ENCODE data around the gene CLEC3A. TPM values are rescaled to one million over a fixed set of nuclear protein-coding genes. Genes with fewer than 3 reads are reported as not detected.

The CLEC3A gene
- total and polyA plus RNA-seq, 2 donors (not counting 3 experiments of a cell fraction or from before 2014, with no cell fraction given): not detected

- Histone ChIP-seq H3K9me1 (replicated peaks; ENCODE audit: control insufficient read depth, extremely low read depth, insufficient read depth, low read length) (no peaks in the 10 kb centered on the region), H3K9me3 (replicated peaks; ENCODE audit: control insufficient read depth, insufficient read depth, low read length) (no peaks in the 10 kb centered on the region)
These were observed 26.4 kb upstream of the CLEC3A start for GRCh38 chr16:77995843-77996455.

GRCh38 chr16:77998350-77999023 is 23.9 kb upstream of the CLEC3A start:
- dilution Hi-C loops (cut with MboI; ENCODE audit: extremely low pct_ligation_motif_present, low sequenced_read_pairs): no loop called here
- no peak overlapping the region for H3K4me3 ChIP-seq (replicated peaks in 1 of 3; ENCODE audit: insufficient read depth in 1 of 3, low read depth in 1 of 3, low read length in 3 of 3)
- DNase-seq (ENCODE audit: low read depth, low spot score): no peak
- H3K4me2 ChIP-seq (ENCODE audit: insufficient read depth, low read length): no peak overlapping the region
- FAIRE-seq: no peak
- H3K36me3 ChIP-seq (ENCODE audit: control insufficient read depth in 2 of 2, extremely low read depth in 1 of 2, insufficient read depth in 2 of 2, low read length in 2 of 2): no peaks in the 10 kb centered on the region
- H3K27ac ChIP-seq (ENCODE audit: insufficient read depth, low read depth, low read length): no peak overlapping the region
- TF ChIP-seq MYC (IDR thresholded peaks at IDR 0.05; ENCODE audit: low read depth, low read length): no peak
- TF ChIP-seq POLR2A (IDR thresholded peaks at IDR 0.05; ENCODE audit: low read depth, low read length): no peak
- TF ChIP-seq EZH2 (IDR thresholded peaks at IDR 0.05; ENCODE audit: borderline replicate concordance, low read depth, low read length, severe bottlenecking): no peak
- no peak for TF ChIP-seq FOS (IDR thresholded peaks at IDR 0.05; ENCODE audit: borderline replicate concordance, insufficient read depth, low read length)
- TF ChIP-seq MAX (IDR thresholded peaks at IDR 0.05; ENCODE audit: insufficient read depth, insufficient read length): no peak
- TF ChIP-seq JUN (IDR thresholded peaks at IDR 0.05; ENCODE audit: borderline replicate concordance, insufficient read depth, insufficient read length, low read depth): no peak
- TF ChIP-seq POLR2AphosphoS5 (IDR thresholded peaks at IDR 0.05; ENCODE audit: insufficient read depth, low read depth, low read length): no peak
- TF ChIP-seq CTCF (IDR thresholded peaks at IDR 0.05; ENCODE audit: extremely low read depth in 1 of 2, insufficient read depth in 1 of 2, low read depth in 1 of 2, low read length in 2 of 2): no peak
- TF ChIP-seq GATA2 (IDR thresholded peaks at IDR 0.05; ENCODE audit: insufficient read depth, insufficient read length, low read depth, low read length): no peak
- H4K20me1 ChIP-seq (replicated peaks; ENCODE audit: control insufficient read depth, extremely low read depth, insufficient read depth, low read length): no peaks in the 10 kb centered on the region
- ChIA-PET CTCF (no interaction called here), POLR2A (no interaction called here)
- H3K9me3 ChIP-seq (replicated peaks; ENCODE audit: control insufficient read depth, insufficient read depth, low read length): no peaks in the 10 kb centered on the region
- no peaks in the 10 kb centered on the region for H3K4me1 ChIP-seq (ENCODE audit: control insufficient read depth, extremely low read depth, insufficient read depth, low read length)
- no TSS peak for BruUV-seq (replicated peaks)
- H3K9me1 ChIP-seq (replicated peaks; ENCODE audit: control insufficient read depth, extremely low read depth, insufficient read depth, low read length): no peaks in the 10 kb centered on the region
- H3K27me3 ChIP-seq (ENCODE audit: control insufficient read depth in 2 of 2, insufficient read depth in 2 of 2, low read length in 2 of 2): no peaks in the 10 kb centered on the region
- H2AFZ ChIP-seq (ENCODE audit: low read depth, low read length): no peak overlapping the region
- intact Hi-C loops (cut with micrococcal nuclease): no loop called here
- H3K79me2 ChIP-seq (ENCODE audit: control insufficient read depth, insufficient read depth, low read length): no peaks in the 10 kb centered on the region
- no peak overlapping the region for H3K9ac ChIP-seq (replicated peaks; ENCODE audit: extremely low read depth, insufficient read depth, low read length)

More at GRCh38 chr16:77995843-77996455, 26.4 kb upstream of the CLEC3A start:
- H3K4me3 ChIP-seq (replicated peaks in 1 of 3; ENCODE audit: insufficient read depth in 1 of 3, low read depth in 1 of 3, low read length in 3 of 3): no peak overlapping the region
- H4K20me1 ChIP-seq (replicated peaks; ENCODE audit: control insufficient read depth, extremely low read depth, insufficient read depth, low read length): no peaks in the 10 kb centered on the region
- POLR2A ChIA-PET: no interaction called here
- no peak overlapping the region for H3K27ac ChIP-seq (ENCODE audit: insufficient read depth, low read depth, low read length)
- no peak overlapping the region for H3K4me2 ChIP-seq (ENCODE audit: insufficient read depth, low read length)
- no peak overlapping the region for H3K9ac ChIP-seq (replicated peaks; ENCODE audit: extremely low read depth, insufficient read depth, low read length)
- dilution Hi-C loops (cut with MboI; ENCODE audit: extremely low pct_ligation_motif_present, low sequenced_read_pairs) (no loop called here), intact Hi-C loops (cut with micrococcal nuclease) (no loop called here)
- no peak overlapping the region for H2AFZ ChIP-seq (ENCODE audit: low read depth, low read length)
- no peaks in the 10 kb centered on the region for H3K4me1 ChIP-seq (ENCODE audit: control insufficient read depth, extremely low read depth, insufficient read depth, low read length)
- no peaks in the 10 kb centered on the region for H3K79me2 ChIP-seq (ENCODE audit: control insufficient read depth, insufficient read depth, low read length)
- H3K36me3 ChIP-seq (ENCODE audit: control insufficient read depth in 2 of 2, extremely low read depth in 1 of 2, insufficient read depth in 2 of 2, low read length in 2 of 2): no peaks in the 10 kb centered on the region
- no peaks in the 10 kb centered on the region for H3K27me3 ChIP-seq (ENCODE audit: control insufficient read depth in 2 of 2, insufficient read depth in 2 of 2, low read length in 2 of 2)
- no TSS peak for BruUV-seq (replicated peaks)
- DNase-seq (ENCODE audit: low read depth, low spot score) (no peak), FAIRE-seq (no peak)
- CTCF ChIA-PET: no interaction called here
- TF ChIP-seq EZH2 (IDR thresholded peaks at IDR 0.05; ENCODE audit: borderline replicate concordance, low read depth, low read length, severe bottlenecking) (no peak), MAX (IDR thresholded peaks at IDR 0.05; ENCODE audit: insufficient read depth, insufficient read length) (no peak)

Measured in endothelial cell of umbilical vein (primary cell).